ENCODE results near the gene IL9. TPM values are rescaled to one million over a fixed set of nuclear protein-coding genes. Genes with fewer than 3 reads are reported as not detected.

The IL9 gene
- total RNA-seq, 1 experiment from 2014 or later: not detected

DNA sequence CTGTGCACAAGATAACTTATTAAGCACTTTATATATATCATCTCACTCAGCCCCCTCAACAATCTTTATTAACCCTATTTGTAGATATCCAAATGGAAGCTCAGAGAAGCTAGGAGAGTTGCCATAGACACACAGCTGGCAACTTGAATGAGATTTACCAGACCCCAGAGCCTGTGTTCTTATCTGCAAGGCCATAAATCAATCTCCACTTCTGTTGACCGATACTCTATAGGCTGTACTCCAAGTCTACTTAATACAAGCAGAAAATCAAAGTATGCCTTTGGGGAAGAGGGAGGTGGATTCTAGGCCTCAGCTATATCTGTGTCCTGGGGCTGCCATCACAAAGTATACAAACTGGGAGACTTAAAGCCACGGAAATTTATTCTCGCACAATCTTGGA is 6.0 kb upstream of the IL9 start:
- no peak for TF ChIP-seq EZH2 (IDR thresholded peaks at IDR 0.05; ENCODE audit: low read depth)
- TF ChIP-seq, protein P1, sequence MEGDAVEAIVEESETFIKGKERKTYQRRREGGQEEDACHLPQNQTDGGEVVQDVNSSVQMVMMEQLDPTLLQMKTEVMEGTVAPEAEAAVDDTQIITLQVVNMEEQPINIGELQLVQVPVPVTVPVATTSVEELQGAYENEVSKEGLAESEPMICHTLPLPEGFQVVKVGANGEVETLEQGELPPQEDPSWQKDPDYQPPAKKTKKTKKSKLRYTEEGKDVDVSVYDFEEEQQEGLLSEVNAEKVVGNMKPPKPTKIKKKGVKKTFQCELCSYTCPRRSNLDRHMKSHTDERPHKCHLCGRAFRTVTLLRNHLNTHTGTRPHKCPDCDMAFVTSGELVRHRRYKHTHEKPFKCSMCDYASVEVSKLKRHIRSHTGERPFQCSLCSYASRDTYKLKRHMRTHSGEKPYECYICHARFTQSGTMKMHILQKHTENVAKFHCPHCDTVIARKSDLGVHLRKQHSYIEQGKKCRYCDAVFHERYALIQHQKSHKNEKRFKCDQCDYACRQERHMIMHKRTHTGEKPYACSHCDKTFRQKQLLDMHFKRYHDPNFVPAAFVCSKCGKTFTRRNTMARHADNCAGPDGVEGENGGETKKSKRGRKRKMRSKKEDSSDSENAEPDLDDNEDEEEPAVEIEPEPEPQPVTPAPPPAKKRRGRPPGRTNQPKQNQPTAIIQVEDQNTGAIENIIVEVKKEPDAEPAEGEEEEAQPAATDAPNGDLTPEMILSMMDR (conservative IDR thresholded peaks at IDR 0.05): no peak
- H3K27me3 ChIP-seq (ENCODE audit: insufficient read depth, low read depth): peaks cover 33% of the 10 kb centered on the region; the same call in 1 of the 2 replicates
- POLR2A ChIA-PET (ENCODE audit: unreplicated experiment): no interaction called here

DNA sequence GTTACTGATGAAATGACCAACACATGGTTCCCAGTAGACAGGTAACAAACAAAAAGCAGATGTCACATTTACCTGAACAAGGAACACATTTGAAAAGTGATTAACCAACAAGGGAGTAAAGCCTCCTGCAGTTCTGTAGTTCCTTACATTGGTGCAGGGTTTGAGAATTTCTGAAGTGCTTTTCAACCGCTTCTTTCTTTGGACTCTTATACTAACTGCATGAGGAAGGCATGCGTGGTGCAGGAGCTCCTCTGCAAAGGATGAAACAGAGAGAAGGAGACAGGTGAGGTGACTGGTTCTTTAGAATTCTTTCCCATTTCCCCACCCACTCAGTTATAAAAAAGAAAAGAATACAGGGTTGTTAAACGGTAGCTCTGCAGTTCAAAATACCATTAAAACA is 4.6 kb upstream of the IL9 start:
- Histone ChIP-seq H3K4me1 (replicated peaks; ENCODE audit: insufficient read depth) (peaks cover 3% of the 10 kb centered on the region), H3K4me3 (no peak overlapping the region), H3K36me3 (ENCODE audit: low read depth) (no peaks in the 10 kb centered on the region), H3K9me3 (ENCODE audit: insufficient read depth, low read depth) (no peaks in the 10 kb centered on the region), H3K79me2 (ENCODE audit: low read depth) (no peaks in the 10 kb centered on the region), H3K27ac (no peak overlapping the region), H3F3A (ENCODE audit: insufficient read depth, low read depth) (no peaks in the 10 kb centered on the region), H3K9me2 (ENCODE audit: insufficient read depth) (no peaks in the 10 kb centered on the region), H3K4me2 (no peak overlapping the region), H3K27me3 (ENCODE audit: insufficient read depth, low read depth) (peaks cover 28% of the 10 kb centered on the region; the same call in 1 of the 2 replicates), H2AFZ (no peak overlapping the region), H4K20me1 (ENCODE audit: insufficient read depth) (no peaks in the 10 kb centered on the region)
- ChIA-PET CTCF (no interaction called here), POLR2A (ENCODE audit: unreplicated experiment) (no interaction called here)
- BruUV-seq (replicated peaks): no TSS peak
- intact Hi-C loops (cut with micrococcal nuclease; ENCODE audit: unreplicated experiment): no loop called here
- no peak for DNase-seq
- TF ChIP-seq, protein P1 (conservative IDR thresholded peaks at IDR 0.05): no peak
- no peak for TF ChIP-seq EZH2 (IDR thresholded peaks at IDR 0.05; ENCODE audit: low read depth)

More for the DNA sequence above, 6.0 kb upstream of the IL9 start:
- DNase-seq: no peak
- Histone ChIP-seq H2AFZ (no peak overlapping the region), H3K4me2 (no peak overlapping the region), H3K9me3 (ENCODE audit: insufficient read depth, low read depth) (no peaks in the 10 kb centered on the region), H3K9me2 (ENCODE audit: insufficient read depth) (no peaks in the 10 kb centered on the region), H3K79me2 (ENCODE audit: low read depth) (no peaks in the 10 kb centered on the region), H3K4me3 (no peak overlapping the region), H3K4me1 (replicated peaks; ENCODE audit: insufficient read depth) (no peaks in the 10 kb centered on the region), H3K27ac (no peak overlapping the region), H3K36me3 (ENCODE audit: low read depth) (no peaks in the 10 kb centered on the region), H3F3A (ENCODE audit: insufficient read depth, low read depth) (no peaks in the 10 kb centered on the region), H4K20me1 (ENCODE audit: insufficient read depth) (no peaks in the 10 kb centered on the region)
- CTCF ChIA-PET: no interaction called here
- BruUV-seq (replicated peaks): no TSS peak
- intact Hi-C loops (cut with micrococcal nuclease; ENCODE audit: unreplicated experiment): no loop called here

DNA sequence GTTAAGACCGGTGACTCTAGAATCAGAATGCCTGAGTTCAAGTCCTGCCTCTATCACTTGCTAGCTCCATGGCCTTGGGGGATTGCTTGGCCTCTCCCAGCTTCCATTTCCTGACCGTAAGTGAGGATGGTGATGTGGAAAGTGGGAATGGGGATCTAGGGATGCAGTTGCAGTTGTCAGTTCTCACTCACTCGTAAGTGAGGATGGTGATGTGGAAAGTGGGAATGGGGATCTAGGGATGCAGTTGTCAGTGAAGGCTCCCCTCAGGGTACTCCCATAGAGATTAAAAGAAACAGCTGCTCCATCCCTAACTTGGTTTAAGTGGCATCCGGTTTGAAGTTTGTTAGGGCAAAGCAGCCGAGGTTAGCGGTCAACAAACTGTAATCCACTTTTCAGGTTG is 3.0 kb upstream of the IL9 start:
- H3K4me3 ChIP-seq: no peak overlapping the region

More for the DNA sequence above, 3.0 kb upstream of the IL9 start:
- Histone ChIP-seq H3K4me1 (replicated peaks; ENCODE audit: insufficient read depth) (peaks cover 10% of the 10 kb centered on the region), H3K27ac (no peak overlapping the region), H4K20me1 (ENCODE audit: insufficient read depth) (no peaks in the 10 kb centered on the region), H3K9me2 (ENCODE audit: insufficient read depth) (no peaks in the 10 kb centered on the region), H3K79me2 (ENCODE audit: low read depth) (no peaks in the 10 kb centered on the region), H3K27me3 (ENCODE audit: insufficient read depth, low read depth) (peaks cover 28% of the 10 kb centered on the region; the same call in 1 of the 2 replicates), H3K36me3 (ENCODE audit: low read depth) (no peaks in the 10 kb centered on the region), H3K4me2 (no peak overlapping the region), H3F3A (ENCODE audit: insufficient read depth, low read depth) (no peaks in the 10 kb centered on the region), H2AFZ (no peak overlapping the region), H3K9me3 (ENCODE audit: insufficient read depth, low read depth) (no peaks in the 10 kb centered on the region)
- intact Hi-C loops (cut with micrococcal nuclease; ENCODE audit: unreplicated experiment): no loop called here
- no peak for DNase-seq
- CTCF ChIA-PET: no interaction called here
- no TSS peak for BruUV-seq (replicated peaks)
- TF ChIP-seq EZH2 (IDR thresholded peaks at IDR 0.05; ENCODE audit: low read depth): no peak
- TF ChIP-seq, protein P1 (conservative IDR thresholded peaks at IDR 0.05): no peak
- POLR2A ChIA-PET (ENCODE audit: unreplicated experiment): no interaction called here
